ENCODE measurements around the gene EDEM1. TPM values are rescaled to one million over a fixed set of nuclear protein-coding genes. Genes with fewer than 3 reads are reported as not detected.
"Not testable (repeated sequence)": the region's sequence is repeated elsewhere in the genome, so short reads cannot be mapped to it uniquely, and the experiment has no call there.

Gene EDEM1
- polyA plus RNA-seq, result 10 to 100 TPM in 1 of 3 donors, 1 to 10 TPM in 2; 6.1 to 10.3 (median 8.7) TPM

- WGBS, 3 donors, result 0% methylated on average over 69 to 78 of the region's 78 CpGs
- peak within 1 kb of the TSS; percentile 70 for H3K27ac ChIP-seq (ENCODE audit: low read depth, low read length)
Measured at GRCh38 chr3:5187156-5187919, at the start of gene EDEM1. Gene EDEM1, plus strand, starts transcription at chr3:5187707. Its CDS starts 99 bp downstream, at chr3:5187806.

GRCh38 chr3:5138214-5138981 lies 49.1 kb upstream of the EDEM1 start:
- H3K27ac ChIP-seq (ENCODE audit: low read depth, low read length), result no peak overlapping the region
- WGBS, 3 donors, result 25 to 60% (median 58%) methylated on average over 5 of the region's 5 CpGs

GRCh38 chr3:5140230-5140621 lies 47.3 kb upstream of the EDEM1 start:
- H3K27ac ChIP-seq (ENCODE audit: low read depth, low read length), result no peak overlapping the region
- 59 to 79% (median 73%) methylated on average over 4 of the region's 4 CpGs for WGBS, 3 donors

DNA sequence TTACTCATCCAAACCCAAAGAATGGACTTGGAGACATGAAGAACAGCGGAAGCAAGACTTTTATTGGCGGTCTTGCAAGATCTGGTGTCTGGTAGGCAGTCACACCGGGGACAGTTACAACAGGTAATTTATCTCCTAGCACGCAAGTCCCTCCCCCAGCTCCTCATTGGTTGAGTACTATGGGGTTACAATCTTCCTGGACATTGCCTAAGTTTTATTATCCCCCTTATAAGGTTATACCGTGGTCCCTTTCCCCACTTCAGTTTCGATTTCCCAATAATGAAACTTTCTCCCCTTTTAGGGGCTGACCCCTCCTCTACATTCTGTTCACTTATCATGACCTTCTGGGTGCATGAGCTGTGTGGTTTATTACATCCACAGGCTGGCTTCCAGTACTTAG lies 46.7 kb upstream of the EDEM1 start:
- 85 to 96% (median 86%) methylated on average over 6 of the region's 6 CpGs for WGBS, 3 donors
- H3K27ac ChIP-seq (ENCODE audit: low read depth, low read length), result no peak overlapping the region

DNA sequence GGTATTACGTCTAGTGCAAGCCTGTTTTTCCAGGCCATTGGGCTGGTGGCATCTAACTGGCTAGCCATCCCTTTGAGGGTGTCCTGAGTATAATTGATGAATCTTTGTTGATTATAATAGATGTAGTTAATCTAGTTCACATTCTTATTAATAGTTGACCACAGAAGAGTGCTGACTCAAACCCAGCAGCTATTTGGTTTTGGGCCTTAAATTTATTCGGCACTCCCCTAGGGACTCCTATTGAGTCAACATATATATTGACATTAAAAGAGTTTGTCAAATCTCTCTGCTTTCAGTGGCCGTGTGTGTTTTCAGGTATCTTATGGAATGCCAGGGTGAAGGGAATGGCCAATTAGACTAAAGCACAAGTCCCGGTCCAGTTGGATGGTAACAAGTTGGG lies 45.7 kb upstream of the EDEM1 start:
- H3K27ac ChIP-seq (ENCODE audit: low read depth, low read length), result no peak overlapping the region
- 92 to 97% (median 97%) methylated on average over 4 of the region's 4 CpGs for WGBS, 3 donors

- 97 to 98% (median 97%) methylated on average over 4 of the region's 4 CpGs for WGBS, 3 donors
- no peak overlapping the region for H3K27ac ChIP-seq (ENCODE audit: low read depth, low read length)
Measured at GRCh38 chr3:5143464-5143863, 44.0 kb upstream of the EDEM1 start.

- H3K27ac ChIP-seq (ENCODE audit: low read depth, low read length), result no peak overlapping the region
- 66 to 70% (median 67%) methylated on average over 5 of the region's 5 CpGs for WGBS, 3 donors
Measured at GRCh38 chr3:5144316-5144994, 43.1 kb upstream of the EDEM1 start.

- WGBS, 3 donors, result 83 to 96% (median 95%) methylated on average over 5 of the region's 5 CpGs
Measured at GRCh38 chr3:5145120-5145519, 42.4 kb upstream of the EDEM1 start.

DNA sequence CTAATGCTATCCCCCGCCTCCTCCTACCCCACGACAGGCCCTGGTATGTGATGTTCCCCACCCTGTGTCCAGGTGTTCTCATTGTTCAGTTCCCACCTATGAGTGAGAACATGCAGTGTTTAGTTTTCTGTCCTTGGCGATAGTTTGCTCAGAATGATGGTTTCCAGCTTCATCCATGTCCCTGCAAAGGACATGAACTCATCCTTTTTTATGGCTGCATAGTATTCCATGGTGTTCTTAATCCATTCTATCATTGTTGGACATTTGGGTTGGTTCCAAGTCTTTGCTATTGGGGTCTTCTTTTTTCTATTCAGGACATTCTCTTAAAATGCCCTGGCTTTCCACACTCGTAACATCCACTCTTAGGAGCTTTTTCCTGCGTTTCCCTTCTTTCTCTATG lies 40.4 kb upstream of the EDEM1 start:
- not testable (repeated sequence) for H3K27ac ChIP-seq (ENCODE audit: low read depth, low read length)
- 91 to 99% (median 94%) methylated on average over 5 of the region's 5 CpGs for WGBS, 3 donors

More at GRCh38 chr3:5145120-5145519, 42.4 kb upstream of the EDEM1 start:
- no peak overlapping the region for H3K27ac ChIP-seq (ENCODE audit: low read depth, low read length)

GRCh38 chr3:5149306-5149880 lies 38.1 kb upstream of the EDEM1 start:
- no peak overlapping the region for H3K27ac ChIP-seq (ENCODE audit: low read depth, low read length)
- WGBS, 3 donors, result 81 to 87% (median 85%) methylated on average over 7 of the region's 7 CpGs

- no peak overlapping the region for H3K27ac ChIP-seq (ENCODE audit: low read depth, low read length)
- 92 to 95% (median 92%) methylated on average over 6 of the region's 6 CpGs for WGBS, 3 donors
Measured at GRCh38 chr3:5151586-5151985, 35.9 kb upstream of the EDEM1 start.

DNA sequence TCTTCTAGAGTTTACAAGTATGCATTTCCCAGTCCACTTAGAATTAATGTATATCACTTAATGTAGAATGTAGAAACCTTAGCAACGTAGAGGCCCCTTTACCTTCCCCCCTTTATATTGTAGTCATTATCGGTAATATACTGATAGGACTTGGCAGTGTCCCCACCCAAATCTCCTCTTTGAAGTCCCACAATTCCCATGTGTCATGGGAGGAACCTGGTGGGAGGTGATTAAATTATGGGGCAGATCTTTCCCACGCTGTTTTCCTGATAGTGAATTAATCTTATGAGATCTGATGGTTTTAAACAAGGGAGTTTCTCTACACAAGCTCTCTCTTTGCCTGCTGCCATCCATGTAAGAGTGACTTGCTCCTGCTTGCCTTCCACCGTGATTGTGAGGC lies 34.4 kb upstream of the EDEM1 start:
- no peak overlapping the region for H3K27ac ChIP-seq (ENCODE audit: low read depth, low read length)
- 85 to 91% (median 89%) methylated on average over 4 of the region's 4 CpGs for WGBS, 3 donors

DNA sequence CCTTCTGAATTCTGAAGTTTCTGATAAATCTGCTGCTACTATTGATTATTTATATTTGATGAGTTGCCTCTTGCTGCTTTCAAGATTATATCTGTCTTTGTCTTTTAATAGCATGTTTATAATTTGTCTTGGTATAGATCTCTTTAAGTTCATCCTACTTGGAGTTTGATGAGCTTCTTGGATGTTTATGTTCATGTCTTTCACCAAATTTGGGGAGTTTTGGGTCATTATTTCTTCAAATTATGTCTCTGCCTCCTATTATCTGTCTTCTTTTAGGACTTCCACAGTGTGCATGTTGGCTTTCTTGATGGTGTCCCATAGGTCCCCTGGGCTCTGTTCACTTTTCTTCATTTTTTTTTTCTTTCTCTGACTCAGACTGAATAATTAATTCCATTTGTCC lies 32.3 kb upstream of the EDEM1 start:
- H3K27ac ChIP-seq (ENCODE audit: low read depth, low read length), result no peak overlapping the region

DNA sequence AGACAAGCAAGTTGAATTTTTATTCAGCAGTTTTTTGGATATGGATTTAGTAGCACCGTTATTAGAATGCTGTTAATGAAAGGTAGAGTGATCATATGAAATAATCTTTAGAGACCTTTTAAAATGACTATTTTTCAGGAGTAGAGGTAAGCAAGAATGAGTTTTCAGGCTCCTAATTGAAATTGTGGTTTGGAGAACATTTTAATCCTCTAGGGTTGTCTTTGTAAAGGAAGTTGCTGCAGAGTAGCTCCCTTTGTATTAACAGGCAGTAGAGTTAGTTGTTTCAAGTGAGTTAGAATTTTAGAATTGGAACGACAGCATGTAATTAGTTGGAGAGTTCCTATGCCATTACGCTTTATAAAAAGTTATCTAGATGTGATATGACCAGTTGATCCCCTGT lies 27.2 kb upstream of the EDEM1 start:
- WGBS, 3 donors, result 70 to 83% (median 78%) methylated on average over 3 of the region's 3 CpGs
- H3K27ac ChIP-seq (ENCODE audit: low read depth, low read length), result no peak overlapping the region

DNA sequence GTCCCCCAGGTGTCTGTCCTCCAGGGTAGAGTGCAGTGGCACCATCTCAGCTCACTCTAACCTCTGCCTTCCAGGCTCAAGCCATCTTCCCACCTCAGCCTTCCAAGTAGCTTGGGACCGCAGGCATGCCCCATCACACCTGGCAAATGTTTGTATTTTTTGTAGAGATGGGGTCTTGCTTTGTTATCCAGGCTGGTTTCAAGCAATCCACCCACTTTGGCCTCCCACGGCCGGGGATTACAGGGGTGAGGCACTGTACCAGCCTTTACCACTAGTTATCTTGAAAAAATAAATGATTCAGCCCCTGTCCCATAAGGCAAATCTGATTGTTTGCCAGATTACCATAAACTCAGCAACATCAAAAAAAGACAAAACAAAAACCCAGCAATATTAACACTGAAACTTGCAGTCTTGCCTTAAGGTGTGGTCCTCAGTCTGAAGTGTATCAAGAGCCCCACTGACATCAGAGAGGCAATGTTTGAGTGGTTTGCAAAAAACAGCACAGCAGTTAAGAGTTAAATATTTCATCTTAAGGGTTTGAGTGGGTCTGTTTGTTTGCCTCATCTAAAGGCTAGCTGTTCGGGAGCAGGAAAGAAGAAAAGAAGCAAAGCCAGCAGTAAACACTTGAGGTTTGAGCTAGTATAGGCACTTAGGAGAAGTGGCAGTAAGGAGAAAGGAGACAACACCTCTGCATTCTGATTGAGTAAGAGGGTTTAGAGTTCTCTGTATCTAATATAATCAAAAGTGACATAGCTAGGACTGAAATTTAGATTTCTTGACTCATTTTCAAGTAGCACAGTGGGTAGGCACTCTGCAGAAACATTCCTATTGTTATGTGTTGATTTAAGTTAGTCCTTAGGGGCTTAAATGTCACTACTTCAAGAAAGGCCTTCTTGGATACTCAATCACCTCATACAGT lies 26.3 kb upstream of the EDEM1 start:
- WGBS, 3 donors, result 63 to 75% (median 73%) methylated on average over 4 of the region's 4 CpGs
- no peak overlapping the region for H3K27ac ChIP-seq (ENCODE audit: low read depth, low read length)

DNA sequence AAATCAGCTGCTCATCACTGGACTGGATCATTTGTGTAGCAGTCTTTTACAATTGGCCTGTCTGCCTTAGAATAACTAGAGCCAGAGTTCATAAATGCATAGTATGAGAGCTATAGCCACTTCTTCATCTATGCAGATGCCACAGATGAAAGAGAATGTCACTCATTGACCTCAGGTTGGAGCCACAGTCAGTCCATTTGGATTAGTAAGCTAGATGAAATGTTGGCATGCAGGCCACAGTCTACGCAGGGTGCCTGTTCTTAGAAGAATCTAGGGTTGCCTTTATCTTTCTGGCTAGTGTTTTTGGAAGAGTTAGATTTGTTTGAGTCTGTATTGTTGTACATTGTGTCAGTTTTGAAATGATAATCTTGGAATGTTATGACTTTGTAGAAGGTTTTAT lies 25.4 kb upstream of the EDEM1 start:
- 46 to 84% (median 84%) methylated on average over 1 of the region's 1 CpG for WGBS, 3 donors
- H3K27ac ChIP-seq (ENCODE audit: low read depth, low read length), result no peak overlapping the region

GRCh38 chr3:5165698-5166097 lies 21.8 kb upstream of the EDEM1 start:
- no peak overlapping the region for H3K27ac ChIP-seq (ENCODE audit: low read depth, low read length)
- 81 to 87% (median 85%) methylated on average over 4 of the region's 4 CpGs for WGBS, 3 donors

GRCh38 chr3:5166846-5167245 lies 20.7 kb upstream of the EDEM1 start:
- 61 to 62% (median 61%) methylated on average over 2 of the region's 2 CpGs for WGBS, 3 donors
- no peak overlapping the region for H3K27ac ChIP-seq (ENCODE audit: low read depth, low read length)

All from adipose tissue (tissue), 3 donors.